Activated CD4-positive, alpha-beta T cell treated with anti-CD3 and anti-CD28 coated beads for 1 hour (primary cell): ENCODE measurements around the gene MTFR2.

Experiments
- DNase-seq: peaks from one replicate; pipeline ENCODE4 v3.0.0-alpha.2; 2020

The MTFR2 gene

GRCh38 chr6:136181512-136181833 is 68.6 kb downstream of the MTFR2 start:
- no peak for DNase-seq
